WI38 (cell line): ENCODE data around the gene DCBLD2.

Experiments used
- H3K4me3 ChIP-seq: 2 replicates; pipeline ENCODE4 v1.5.1; 2011; ENCODE audit warnings: low read depth, mild to moderate bottlenecking, control low read depth, low read length
- TF ChIP-seq, protein P1 (sequence below): IDR thresholded peaks from 2 replicates; pipeline ENCODE4 v1.5.1; 2012; ENCODE audit warnings: low read depth, mild to moderate bottlenecking, control low read depth, low read length

DCBLD2 gene

DNA sequence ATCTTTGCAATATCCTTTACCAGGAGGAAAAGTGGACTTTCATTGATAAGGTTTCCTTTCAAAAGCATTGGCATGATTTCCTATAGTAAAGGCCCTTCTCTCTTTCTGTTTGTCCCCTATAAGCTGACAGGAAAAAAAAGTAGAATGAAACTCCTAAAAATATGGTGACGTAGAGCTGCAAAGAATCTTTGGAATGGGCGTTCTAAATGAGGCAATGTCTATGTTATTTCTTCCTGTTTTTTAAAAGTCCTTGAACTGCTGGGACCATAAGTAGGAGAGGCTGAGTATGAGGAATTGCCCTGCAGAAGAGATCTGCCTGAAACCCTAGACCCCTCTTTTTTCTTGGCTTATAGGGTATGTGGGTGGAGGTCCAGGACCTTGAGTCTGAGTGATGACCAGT lies 121.2 kb downstream of the DCBLD2 start:
- TF ChIP-seq, protein P1, sequence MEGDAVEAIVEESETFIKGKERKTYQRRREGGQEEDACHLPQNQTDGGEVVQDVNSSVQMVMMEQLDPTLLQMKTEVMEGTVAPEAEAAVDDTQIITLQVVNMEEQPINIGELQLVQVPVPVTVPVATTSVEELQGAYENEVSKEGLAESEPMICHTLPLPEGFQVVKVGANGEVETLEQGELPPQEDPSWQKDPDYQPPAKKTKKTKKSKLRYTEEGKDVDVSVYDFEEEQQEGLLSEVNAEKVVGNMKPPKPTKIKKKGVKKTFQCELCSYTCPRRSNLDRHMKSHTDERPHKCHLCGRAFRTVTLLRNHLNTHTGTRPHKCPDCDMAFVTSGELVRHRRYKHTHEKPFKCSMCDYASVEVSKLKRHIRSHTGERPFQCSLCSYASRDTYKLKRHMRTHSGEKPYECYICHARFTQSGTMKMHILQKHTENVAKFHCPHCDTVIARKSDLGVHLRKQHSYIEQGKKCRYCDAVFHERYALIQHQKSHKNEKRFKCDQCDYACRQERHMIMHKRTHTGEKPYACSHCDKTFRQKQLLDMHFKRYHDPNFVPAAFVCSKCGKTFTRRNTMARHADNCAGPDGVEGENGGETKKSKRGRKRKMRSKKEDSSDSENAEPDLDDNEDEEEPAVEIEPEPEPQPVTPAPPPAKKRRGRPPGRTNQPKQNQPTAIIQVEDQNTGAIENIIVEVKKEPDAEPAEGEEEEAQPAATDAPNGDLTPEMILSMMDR: no peak
- no peak overlapping the region for H3K4me3 ChIP-seq

DNA sequence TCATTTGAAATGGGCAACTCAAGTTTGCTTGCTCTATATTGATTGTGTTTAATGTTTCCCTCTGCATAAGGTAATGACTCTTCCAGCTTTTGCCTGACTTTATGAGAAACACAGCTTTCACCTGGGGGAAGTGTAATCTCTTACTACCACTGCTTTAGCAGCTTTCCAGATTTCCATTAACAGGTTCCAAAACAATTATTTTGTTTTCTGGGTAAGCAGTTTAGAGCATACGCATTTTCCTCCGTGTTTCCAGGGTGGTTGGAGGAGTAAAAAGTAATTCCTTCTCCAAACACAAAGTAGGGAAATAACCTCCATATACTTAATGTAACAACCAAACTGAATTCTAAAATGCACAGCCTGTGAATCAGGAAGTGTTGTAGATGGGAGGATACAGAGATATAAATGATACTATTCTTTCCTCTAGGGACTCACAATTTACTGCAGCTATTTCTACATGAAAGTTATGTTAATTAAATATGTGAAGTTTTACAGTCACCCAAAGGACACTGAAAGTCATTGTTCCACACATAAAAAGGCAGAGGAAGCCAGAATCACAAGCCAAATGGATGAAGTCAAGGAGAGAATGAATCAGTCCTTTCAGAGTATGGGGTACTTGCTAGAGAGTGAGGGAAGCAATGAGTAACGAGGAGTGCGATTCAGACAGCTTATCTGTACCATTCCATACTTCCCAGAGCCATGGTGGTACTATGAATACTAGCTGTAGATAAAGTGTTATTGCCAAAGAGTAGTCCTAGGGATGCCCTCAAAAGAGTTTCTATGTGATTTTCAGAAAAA lies 121.8 kb downstream of the DCBLD2 start:
- H3K4me3 ChIP-seq: no peak overlapping the region
- TF ChIP-seq, protein P1: no peak

DNA sequence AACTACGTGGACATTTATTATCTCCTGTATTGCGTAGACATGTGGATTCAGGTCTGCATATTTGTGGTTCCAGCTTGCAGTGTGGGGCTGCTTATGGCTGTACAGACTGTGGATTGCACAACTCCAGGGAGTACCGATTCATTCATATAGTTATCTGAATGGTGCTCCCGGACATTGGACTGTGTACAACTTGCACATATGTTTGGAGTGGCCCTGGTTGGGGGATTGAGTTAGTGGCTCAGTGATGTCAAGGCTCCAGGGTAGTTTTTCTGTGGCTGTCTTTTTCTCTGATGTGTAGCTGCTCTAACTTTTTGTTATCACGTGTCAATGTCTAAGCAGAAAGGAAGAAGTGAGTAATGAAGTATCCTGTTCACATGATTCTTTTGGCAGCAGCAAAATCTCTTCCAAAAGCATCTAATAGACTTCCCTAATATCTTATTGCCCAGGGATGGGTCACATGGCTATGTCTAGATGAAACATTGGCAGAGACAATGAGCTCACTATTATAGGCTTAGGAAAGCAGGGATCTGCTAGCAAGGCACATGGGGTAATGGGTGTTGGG lies 122.6 kb downstream of the DCBLD2 start:
- H3K4me3 ChIP-seq: no peak overlapping the region
- TF ChIP-seq, protein P1: no peak

DNA sequence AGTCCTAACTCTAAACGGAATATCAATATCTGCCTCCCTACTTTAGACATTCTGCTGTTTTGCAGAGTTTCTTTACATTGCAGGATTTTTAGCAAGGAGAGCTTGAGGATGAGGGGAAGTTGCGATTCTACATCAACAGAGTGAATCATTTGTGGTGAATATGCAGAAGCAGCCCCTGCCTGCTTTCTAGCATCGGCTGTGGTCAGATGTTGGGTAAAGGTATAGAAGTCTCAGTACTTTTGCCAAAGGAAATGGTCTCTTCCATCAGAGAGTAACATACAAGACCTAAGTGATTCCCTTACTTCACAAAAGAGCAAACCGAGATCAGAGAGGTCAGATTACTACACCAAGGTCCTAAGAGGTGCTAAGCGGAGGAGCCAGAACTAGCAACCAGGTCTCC lies 123.1 kb downstream of the DCBLD2 start:
- no peak overlapping the region for H3K4me3 ChIP-seq
- TF ChIP-seq, protein P1: no peak

DNA sequence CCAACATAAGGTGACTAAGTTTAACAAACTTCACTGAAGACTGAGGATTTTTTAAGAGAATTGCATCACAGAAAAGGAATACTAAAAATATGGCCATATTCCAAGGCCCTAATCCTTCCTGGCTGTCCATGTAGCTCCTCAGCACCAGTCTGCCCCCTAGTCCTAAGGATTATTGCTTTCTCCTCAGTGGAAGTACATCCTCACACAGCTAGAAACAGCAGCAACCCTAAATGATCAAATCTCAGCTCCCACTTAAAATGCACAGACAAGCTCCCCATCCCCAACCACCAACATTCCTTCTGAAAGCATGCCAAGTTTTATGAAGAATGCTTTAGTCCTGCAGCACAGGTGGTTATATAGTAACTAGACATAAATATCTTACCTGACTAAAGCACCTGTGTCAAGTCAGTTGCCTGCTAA lies 123.7 kb downstream of the DCBLD2 start:
- TF ChIP-seq, protein P1: no peak
- no peak overlapping the region for H3K4me3 ChIP-seq

DNA sequence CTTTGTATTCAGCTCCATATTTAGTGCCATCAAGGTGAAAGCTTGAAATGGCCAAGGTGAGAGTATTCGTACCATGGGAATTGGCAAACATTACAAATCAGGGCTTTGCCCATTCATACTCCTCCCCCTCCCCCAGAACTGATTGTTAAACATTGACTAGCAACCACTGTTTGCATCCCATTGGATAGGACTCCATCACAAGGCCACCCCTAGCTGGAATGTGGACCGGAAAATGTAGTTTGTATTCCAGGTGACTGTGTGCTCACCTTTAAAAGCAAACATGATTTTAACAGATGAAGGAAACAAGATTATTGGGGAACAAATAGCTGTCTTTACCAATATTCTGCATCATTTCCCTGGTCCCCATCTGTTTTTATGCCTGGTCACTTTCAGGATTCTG lies 124.2 kb downstream of the DCBLD2 start:
- no peak overlapping the region for H3K4me3 ChIP-seq
- TF ChIP-seq, protein P1: no peak

DNA sequence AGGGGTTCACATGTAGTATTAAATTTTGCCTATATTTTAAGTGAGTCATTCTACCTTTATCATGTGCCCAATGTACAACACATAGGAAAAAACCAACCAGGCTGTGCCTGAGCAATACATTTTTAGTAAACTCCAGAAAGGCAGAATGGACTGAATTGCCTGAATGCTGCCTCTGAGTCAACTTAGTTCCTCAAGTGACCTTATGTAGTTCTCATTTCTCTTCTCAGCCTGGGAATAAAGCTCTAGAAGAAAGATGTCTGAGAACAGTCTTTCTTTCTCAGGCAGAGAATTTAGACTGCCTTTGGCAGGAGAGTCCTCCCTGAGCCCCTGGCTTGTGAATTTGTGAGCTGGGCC lies 125.4 kb downstream of the DCBLD2 start:
- no peak overlapping the region for H3K4me3 ChIP-seq
- TF ChIP-seq, protein P1: no peak
